H1 (cell line): Measurements from ENCODE around the gene IGF2BP3.

Experiments
- CTCF ChIP-seq, 3 experiments: IDR thresholded peaks; 1 replicate in 2 of 3; 2 replicates in 1 of 3; pipeline versions ENCODE4 v1.5.1 to v1.6.1; 2011; ENCODE audit warnings: low read length in 3 of 3, mild to moderate bottlenecking in 3 of 3, inconsistent platforms in 2 of 3, low read depth in 1 of 3, moderate library complexity in 1 of 3; ENCODE audit not compliant: insufficient read depth in 1 of 3; ENCODE audit errors: control extremely low read depth in 1 of 3
- EP300 ChIP-seq, 2 experiments: IDR thresholded peaks; 1 replicate in 1 of 2; 2 replicates in 1 of 2; pipeline ENCODE4 v1.6.1; 2011 to 2012; ENCODE audit warnings: low read depth in 2 of 2, low read length in 2 of 2, mild to moderate bottlenecking in 2 of 2, borderline replicate concordance in 1 of 2, inconsistent platforms in 1 of 2, moderate library complexity in 1 of 2
- POLR2A ChIP-seq, 2 experiments: IDR thresholded peaks; 1 replicate in 1 of 2; 2 replicates in 1 of 2; pipeline ENCODE4 v1.6.1; 2011; ENCODE audit warnings: low read depth in 2 of 2, low read length in 2 of 2, mild to moderate bottlenecking in 2 of 2; ENCODE audit errors: control extremely low read depth in 1 of 2

DNA sequence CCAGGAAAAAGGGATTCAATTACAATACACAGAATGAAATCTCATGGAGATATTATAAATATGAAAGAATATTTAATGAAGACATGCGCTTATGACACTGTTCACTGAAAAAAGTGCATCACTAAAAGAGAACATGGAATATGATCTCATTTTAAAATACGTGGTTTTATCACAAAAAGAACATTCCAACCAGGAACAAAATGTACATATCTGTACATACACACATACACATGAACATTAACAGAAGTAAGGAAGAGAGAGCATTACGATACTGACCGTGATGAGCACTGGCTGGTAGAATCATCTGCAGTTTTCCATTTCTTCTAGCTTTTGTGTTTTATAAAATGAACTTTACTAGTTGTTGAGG is 39.4 kb downstream of the IGF2BP3 start:
- TF ChIP-seq EP300 (IDR thresholded peaks at IDR 0.05; ENCODE audit: borderline replicate concordance in 1 of 2, low read depth in 2 of 2, low read length in 2 of 2): no peak
- no peak for TF ChIP-seq CTCF (IDR thresholded peaks at IDR 0.05; ENCODE audit: control extremely low read depth in 1 of 3, insufficient read depth in 1 of 3, low read depth in 1 of 3, low read length in 3 of 3)
- TF ChIP-seq POLR2A (IDR thresholded peaks at IDR 0.05; ENCODE audit: control extremely low read depth in 1 of 2, low read depth in 2 of 2, low read length in 2 of 2): no peak
